GM06990 (cell line): ENCODE data around the gene S100A4.
"Not testable (repeated sequence)": the region's sequence is repeated elsewhere in the genome, so short reads cannot be mapped to it uniquely, and the experiment has no call there.

Experiments used
- DNase-seq: peaks from one replicate; pipeline ENCODE4 v3.0.0-alpha.2; 2011; ENCODE audit not compliant: insufficient read length; ENCODE audit errors: extremely low read depth
- H3K27me3 ChIP-seq: replicated peaks from 2 replicates; pipeline ENCODE4 v1.6.0; 2011; ENCODE audit warnings: low read length; ENCODE audit not compliant: control insufficient read depth, insufficient read depth
- H3K36me3 ChIP-seq: 2 replicates; pipeline ENCODE4 v1.5.1; 2011; ENCODE audit warnings: low read length; ENCODE audit not compliant: control insufficient read depth, insufficient read depth
- H3K4me3 ChIP-seq: replicated peaks from 2 replicates; pipeline ENCODE4 v1.5.1; 2011; ENCODE audit warnings: low read depth, mild to moderate bottlenecking, control low read depth, low read length
- TF ChIP-seq, protein P1 (sequence below): IDR thresholded peaks from 2 replicates; pipeline ENCODE4 v1.5.1; 2011; ENCODE audit warnings: low read length, control low read depth, mild to moderate bottlenecking, inconsistent platforms; ENCODE audit not compliant: insufficient read depth, poor library complexity, severe bottlenecking

Gene S100A4

DNA sequence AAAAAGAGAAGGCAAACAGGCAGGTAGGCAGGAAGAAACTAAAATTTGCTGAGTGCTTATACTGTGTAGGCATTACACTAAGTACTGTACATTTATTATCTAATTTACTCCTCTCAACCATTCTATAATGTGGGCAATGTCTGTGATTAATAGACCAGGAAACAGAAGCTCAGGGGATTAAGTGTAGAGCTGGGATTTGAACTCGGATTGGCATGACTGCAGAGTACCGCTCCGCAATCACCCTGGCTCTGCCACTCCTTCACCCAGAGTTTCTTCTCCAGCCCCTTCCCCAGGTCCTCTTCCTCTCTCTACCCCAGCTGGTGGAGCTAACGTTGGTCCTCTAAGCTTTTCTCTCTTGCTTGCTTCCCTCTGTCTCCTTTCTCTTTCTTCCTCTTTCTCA lies 31.5 kb upstream of the S100A4 start:
- no peak overlapping the region for H3K4me3 ChIP-seq
- no peaks in the 10 kb centered on the region for H3K36me3 ChIP-seq
- no peak for DNase-seq
- TF ChIP-seq, protein P1, sequence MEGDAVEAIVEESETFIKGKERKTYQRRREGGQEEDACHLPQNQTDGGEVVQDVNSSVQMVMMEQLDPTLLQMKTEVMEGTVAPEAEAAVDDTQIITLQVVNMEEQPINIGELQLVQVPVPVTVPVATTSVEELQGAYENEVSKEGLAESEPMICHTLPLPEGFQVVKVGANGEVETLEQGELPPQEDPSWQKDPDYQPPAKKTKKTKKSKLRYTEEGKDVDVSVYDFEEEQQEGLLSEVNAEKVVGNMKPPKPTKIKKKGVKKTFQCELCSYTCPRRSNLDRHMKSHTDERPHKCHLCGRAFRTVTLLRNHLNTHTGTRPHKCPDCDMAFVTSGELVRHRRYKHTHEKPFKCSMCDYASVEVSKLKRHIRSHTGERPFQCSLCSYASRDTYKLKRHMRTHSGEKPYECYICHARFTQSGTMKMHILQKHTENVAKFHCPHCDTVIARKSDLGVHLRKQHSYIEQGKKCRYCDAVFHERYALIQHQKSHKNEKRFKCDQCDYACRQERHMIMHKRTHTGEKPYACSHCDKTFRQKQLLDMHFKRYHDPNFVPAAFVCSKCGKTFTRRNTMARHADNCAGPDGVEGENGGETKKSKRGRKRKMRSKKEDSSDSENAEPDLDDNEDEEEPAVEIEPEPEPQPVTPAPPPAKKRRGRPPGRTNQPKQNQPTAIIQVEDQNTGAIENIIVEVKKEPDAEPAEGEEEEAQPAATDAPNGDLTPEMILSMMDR: no peak
- H3K27me3 ChIP-seq: no peaks in the 10 kb centered on the region; the same call in none of the 2 replicates

DNA sequence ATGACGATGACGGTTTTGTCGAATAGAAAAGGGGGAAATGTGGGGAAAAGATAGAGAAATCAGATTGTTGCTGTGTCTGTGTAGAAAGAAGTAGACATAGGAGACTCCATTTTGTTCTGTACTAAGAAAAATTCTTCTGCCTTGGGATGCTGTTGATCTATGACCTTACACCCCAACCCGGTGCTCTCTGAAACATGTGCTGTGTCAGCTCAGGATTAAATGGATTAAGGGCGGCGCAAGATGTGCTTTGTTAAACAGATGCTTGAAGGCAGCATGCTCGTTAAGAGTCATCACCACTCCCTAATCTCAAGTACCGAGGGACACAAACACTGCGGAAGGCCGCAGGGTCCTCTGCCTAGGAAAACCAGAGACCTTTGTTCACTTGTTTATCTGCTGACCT lies 29.9 kb upstream of the S100A4 start:
- not testable (repeated sequence) for H3K4me3 ChIP-seq, DNase-seq, H3K36me3 ChIP-seq

DNA sequence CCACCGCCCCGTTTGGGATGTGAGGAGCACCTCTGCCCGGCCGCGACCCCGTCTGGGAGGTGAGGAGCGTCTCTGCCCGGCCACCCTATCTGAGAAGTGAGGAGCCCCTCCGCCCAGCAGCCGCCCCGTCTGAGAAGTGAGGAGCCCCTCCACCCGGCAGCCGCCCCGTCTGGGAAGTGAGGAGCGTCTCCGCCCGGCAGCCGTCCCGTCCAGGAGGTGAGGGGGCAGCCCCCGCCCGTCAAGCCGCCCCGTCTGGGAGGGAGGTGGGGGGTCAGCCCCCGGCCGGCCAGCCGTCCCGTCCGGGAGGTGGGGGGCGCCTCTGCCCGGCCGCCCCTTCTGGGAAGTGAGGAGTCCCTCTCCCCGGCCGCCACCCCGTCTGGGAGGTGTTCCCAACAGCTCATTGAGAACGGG lies 29.5 kb upstream of the S100A4 start:
- not testable (repeated sequence) for H3K27me3 ChIP-seq, H3K4me3 ChIP-seq, DNase-seq, H3K36me3 ChIP-seq

More for the DNA sequence above, 29.9 kb upstream of the S100A4 start:
- H3K27me3 ChIP-seq: not testable (repeated sequence)

DNA sequence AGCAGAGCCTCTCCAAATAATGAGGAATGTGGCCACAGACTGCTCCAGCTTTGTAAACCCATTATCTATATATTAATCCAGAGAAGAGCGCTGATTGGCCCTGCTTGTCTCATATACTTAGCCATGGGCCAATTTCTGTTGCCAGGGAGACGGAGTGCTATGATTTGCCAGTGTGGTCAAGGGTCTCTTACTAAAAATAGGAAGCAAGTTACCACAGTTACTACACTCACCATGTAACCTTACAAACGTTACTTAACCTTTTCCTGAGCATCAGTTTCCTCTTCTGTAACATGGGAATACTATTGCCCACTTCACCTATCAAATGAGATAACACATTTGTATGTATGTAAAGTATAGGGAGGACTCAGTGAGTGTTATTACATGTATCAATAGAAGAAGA lies 27.7 kb upstream of the S100A4 start:
- Histone ChIP-seq H3K4me3 (no peak overlapping the region), H3K36me3 (no peaks in the 10 kb centered on the region), H3K27me3 (no peaks in the 10 kb centered on the region; the same call in none of the 2 replicates)
- TF ChIP-seq, protein P1: no peak
- no peak for DNase-seq

DNA sequence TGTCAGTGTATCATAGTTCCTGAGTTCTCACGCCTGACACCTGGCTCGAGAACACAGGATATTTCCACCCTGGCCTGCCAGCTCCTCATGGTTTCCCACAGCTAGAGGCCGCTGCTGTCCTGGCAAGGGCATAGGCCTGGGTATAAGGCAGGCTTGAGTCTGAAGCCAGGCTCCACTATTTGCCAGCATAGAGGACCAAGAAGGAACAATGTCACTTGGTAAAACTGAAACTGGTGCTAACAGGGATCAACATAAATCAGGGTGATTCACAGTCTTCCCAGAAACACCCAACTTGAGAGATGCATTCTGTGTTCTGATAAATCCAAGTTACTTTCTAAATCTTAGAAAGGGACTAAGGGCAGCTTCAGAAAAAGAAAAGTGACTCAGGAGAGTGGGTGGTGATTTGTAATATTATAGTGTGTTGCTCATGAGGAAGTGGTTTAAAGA lies 27.0 kb upstream of the S100A4 start:
- TF ChIP-seq, protein P1: peak; percentile 91
- DNase-seq: no peak
- Histone ChIP-seq H3K27me3 (no peaks in the 10 kb centered on the region; the same call in none of the 2 replicates), H3K4me3 (no peak overlapping the region), H3K36me3 (no peaks in the 10 kb centered on the region)

DNA sequence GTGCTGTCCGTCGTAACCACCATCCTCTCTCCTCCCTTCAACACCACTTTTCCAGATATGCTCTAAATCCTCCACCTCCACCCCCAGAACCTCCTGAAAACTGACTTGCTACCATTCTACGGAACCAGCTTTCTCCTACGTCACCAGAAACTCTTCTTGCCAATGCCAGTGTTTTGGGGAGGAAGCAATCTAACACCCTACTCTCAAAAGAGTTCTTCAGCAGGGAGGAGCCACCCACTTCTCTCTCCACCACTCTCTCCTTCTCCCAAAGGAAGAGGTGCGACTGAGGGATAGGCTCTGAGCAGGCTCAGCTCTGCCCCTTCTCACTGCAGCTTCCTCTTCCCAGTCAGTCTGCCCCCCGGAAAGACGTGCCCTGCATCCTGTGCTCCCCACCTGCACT lies 26.1 kb upstream of the S100A4 start:
- Histone ChIP-seq H3K4me3 (no peak overlapping the region), H3K27me3 (no peaks in the 10 kb centered on the region), H3K36me3 (no peaks in the 10 kb centered on the region)
- TF ChIP-seq, protein P1: no peak
- DNase-seq: no peak

DNA sequence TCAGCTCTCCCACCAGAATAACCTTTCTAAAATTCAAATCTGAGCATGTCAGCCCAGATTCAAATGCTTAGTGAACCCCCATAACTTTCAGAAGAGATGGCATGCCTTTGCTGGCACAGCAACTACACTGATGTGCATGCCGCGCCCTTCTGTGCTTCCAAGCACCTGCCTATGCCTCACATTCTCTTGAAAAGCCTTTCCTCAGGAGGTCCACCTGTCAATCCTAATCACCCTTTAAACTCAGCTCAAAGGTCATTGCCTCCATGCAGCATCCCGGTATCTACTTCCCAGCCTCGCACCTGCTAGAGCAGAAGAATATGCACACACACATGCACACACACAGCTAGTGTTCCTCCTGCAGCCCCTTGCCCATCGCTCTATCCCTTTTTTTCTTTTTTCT lies 25.3 kb upstream of the S100A4 start:
- Histone ChIP-seq H3K36me3 (no peaks in the 10 kb centered on the region), H3K4me3 (no peak overlapping the region), H3K27me3 (no peaks in the 10 kb centered on the region)
- no peak for DNase-seq
- TF ChIP-seq, protein P1: no peak
